Effector memory CD4-positive, alpha-beta T cell (primary cell): ENCODE results near the gene OR13J1.

ENCODE experiments used
- DNase-seq, 3 donors: peaks; one replicate each; pipeline ENCODE4 v3.0.0-alpha.2; 2020
- H3K27ac ChIP-seq: 2 replicates; pipeline ENCODE4 v1.7.0; 2013; ENCODE audit warnings: mild to moderate bottlenecking, low read length, moderate library complexity; ENCODE audit not compliant: insufficient read depth, poor library complexity, severe bottlenecking
- H3K27me3 ChIP-seq: replicated peaks from 2 replicates; pipeline ENCODE4 v1.7.0; 2013; ENCODE audit warnings: mild to moderate bottlenecking, low read length; ENCODE audit not compliant: insufficient read depth, control insufficient read depth, poor library complexity, severe bottlenecking
- H3K36me3 ChIP-seq: 2 replicates; pipeline ENCODE4 v1.7.0; 2013; ENCODE audit warnings: mild to moderate bottlenecking, low read length, moderate library complexity; ENCODE audit not compliant: control insufficient read depth, insufficient read depth
- H3K4me1 ChIP-seq: 2 replicates; pipeline ENCODE4 v1.7.0; 2013; ENCODE audit warnings: low read length, mild to moderate bottlenecking; ENCODE audit not compliant: control insufficient read depth, insufficient read depth, poor library complexity, severe bottlenecking
- H3K4me3 ChIP-seq: 2 replicates; pipeline ENCODE4 v1.7.0; 2013; ENCODE audit warnings: low read length, low read depth, mild to moderate bottlenecking; ENCODE audit not compliant: insufficient read depth, poor library complexity, severe bottlenecking
- H3K9me3 ChIP-seq: 2 replicates; pipeline ENCODE4 v1.7.0; 2013; ENCODE audit warnings: mild to moderate bottlenecking, low read length, moderate library complexity; ENCODE audit not compliant: control insufficient read depth

Gene OR13J1

DNA sequence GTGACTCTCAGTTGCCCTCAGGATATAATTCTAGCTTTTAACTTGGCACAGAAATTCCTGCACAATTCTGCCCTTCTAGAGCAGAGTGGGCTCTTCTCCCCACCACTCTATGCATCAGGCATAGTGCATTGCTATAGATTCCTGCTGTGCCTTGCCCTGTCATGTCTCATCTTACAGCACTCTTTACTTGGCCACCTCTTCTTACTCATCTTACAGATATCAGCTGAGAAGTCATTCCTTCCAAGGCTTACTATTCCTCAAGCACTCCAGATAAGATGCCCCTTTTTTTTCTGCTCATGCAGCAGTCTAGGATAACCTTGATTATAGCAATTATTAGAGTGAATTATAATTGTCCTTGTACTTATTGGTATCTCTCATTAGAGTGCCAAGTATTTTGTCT is 47.3 kb downstream of the OR13J1 start:
- H3K9me3 ChIP-seq: no peaks in the 10 kb centered on the region
- no peak overlapping the region for H3K27ac ChIP-seq
- no peak overlapping the region for H3K4me3 ChIP-seq
- no peak for DNase-seq
- no peaks in the 10 kb centered on the region for H3K36me3 ChIP-seq
- H3K4me1 ChIP-seq: no peaks in the 10 kb centered on the region
- H3K27me3 ChIP-seq: no peaks in the 10 kb centered on the region

DNA sequence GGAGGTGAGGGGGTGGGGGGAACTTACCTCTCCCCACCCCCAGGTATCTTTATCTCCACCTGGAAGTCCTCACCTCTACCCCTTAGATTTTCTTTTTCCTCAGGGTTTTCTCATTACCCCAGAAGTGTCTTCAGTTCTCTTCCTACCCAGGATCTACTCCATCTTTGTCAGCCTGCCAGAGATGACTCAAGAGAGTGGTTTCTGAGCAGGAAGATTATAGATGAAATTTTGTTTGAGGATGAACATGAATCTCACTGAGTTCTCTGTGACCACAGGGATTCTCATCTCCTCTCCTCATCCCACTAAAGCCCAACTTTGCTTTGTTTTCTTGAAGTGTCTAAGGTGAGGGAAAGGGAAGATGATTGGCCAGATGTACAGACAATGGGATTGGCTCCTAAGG is 50.1 kb downstream of the OR13J1 start:
- H3K4me1 ChIP-seq: no peaks in the 10 kb centered on the region

More for the DNA sequence above, 50.1 kb downstream of the OR13J1 start:
- H3K36me3 ChIP-seq: no peaks in the 10 kb centered on the region
- H3K27me3 ChIP-seq: no peaks in the 10 kb centered on the region
- no peak overlapping the region for H3K4me3 ChIP-seq
- DNase-seq: no peak
- no peaks in the 10 kb centered on the region for H3K9me3 ChIP-seq
- no peak overlapping the region for H3K27ac ChIP-seq
